Activated effector memory CD4-positive, alpha-beta T cell treated with anti-CD3 and anti-CD28 coated beads, Interleukin-2, amount 50 U/mL, for 16 hours (primary cell): ENCODE data around the gene EIF3F.
A peak's percentile ranks its signal among the peaks of the same experiment; 100 is the strongest.

Experiments used
- DNase-seq: peaks from one replicate; pipeline ENCODE4 v3.0.0-alpha.2; 2020

Gene EIF3F

DNA sequence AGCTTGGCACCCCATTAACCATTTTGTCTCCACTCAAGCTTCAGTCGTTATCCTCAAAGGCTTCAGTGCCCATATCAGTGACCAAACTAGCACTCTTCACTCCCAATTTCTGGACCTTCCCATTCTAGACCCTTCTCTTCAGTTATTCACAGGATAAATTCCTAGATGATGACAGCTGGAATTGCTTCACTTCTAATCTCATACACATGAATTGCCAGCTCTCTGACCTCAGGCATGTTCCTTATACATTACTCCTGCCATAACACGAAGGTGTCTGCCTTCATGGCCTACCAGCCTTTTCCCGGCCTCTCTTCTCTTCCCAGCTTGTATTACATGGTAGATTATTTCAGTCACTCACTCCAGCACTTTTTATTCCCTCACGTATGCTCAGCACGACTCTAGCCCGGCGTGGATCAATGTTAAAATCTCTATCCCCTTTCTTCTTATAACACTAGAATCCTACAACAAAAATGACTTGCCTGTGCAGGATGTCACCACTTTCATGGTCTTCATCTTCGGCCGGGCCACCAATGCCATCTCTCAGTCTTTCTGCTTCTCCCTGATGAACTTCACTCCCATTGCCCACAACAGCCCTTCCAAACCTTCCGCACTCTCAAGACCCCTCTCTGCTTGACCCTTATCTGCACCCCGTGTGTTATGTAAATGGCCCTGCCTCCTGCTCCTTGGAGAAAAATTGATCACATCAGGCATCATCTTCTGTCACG, 36.9 kb downstream of the EIF3F start:
- DNase-seq: no peak

DNA sequence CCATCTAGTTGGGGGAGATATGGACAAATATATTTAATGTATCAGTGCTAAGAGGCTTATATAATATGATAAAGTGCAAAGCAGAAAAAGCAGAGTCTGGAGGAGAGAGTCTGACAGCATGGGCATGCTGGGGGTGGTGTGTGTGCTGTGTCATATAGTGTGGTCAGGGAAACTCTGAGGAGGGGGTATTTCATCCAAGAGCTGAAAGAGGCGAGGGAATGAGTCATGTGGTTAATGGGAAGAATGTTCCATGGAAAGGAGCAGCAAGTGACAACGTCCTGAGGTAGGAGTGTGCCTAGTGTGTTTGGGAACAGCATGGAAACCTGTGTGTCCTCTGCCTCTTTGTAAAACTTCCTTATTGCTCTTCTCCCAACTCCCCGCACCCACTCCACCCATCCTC, 38.0 kb downstream of the EIF3F start:
- no peak for DNase-seq

DNA sequence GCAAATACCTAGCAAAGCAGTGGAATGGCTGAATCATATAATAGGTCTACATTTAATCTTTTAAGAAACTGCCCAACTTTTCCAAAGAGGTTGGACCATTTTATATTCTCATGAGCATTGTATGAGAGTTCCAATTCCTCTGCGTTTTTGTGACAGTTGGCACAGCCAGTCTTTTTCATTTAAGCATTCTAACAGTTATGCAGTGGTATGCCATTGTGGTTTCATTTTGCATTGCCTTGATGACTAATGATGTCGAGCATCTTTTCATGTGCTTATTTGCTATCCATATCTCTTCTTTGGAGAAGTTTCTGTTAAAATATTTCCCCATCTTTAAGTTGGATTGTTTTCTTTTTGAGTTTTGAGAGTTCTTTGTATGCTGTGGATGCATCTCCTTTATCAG, 38.7 kb downstream of the EIF3F start:
- DNase-seq: no peak

DNA sequence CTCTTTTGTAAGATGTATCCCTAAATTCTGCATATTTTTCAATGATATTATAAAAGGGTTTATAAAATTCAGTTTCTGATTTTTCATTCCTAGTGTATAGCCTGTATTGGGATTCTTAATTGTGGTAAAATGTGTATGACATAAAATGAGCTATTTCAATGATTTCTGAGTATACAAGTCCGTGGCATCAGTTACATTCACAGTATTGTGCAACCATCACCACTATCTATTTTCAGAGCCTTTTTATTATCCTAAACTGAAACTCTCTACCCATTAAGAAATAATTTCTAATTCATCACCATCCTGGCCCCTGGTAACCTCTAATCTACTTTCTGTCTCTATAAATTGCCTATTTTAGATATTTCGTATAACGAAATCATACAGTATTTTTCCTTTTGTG, 39.8 kb downstream of the EIF3F start:
- no peak for DNase-seq

DNA sequence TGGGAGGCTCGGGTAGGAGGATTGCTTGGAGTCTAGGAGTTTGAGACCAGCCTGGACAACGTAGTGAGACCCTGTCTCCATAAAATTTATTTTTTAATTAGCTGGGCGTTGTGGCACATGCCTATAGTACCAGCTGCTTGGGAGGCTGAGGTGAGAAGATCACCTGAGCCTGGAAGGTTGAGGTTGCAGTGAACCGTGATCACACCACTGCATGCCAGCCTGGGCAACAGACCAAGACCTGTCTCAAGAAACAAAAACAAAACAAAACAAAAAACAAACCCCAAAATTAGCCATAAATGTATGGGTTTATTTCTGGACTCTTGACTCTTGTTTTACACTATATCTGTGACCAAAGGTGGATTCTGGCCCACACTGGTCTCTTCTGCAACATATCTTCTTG, 41.6 kb downstream of the EIF3F start:
- DNase-seq: no peak

DNA sequence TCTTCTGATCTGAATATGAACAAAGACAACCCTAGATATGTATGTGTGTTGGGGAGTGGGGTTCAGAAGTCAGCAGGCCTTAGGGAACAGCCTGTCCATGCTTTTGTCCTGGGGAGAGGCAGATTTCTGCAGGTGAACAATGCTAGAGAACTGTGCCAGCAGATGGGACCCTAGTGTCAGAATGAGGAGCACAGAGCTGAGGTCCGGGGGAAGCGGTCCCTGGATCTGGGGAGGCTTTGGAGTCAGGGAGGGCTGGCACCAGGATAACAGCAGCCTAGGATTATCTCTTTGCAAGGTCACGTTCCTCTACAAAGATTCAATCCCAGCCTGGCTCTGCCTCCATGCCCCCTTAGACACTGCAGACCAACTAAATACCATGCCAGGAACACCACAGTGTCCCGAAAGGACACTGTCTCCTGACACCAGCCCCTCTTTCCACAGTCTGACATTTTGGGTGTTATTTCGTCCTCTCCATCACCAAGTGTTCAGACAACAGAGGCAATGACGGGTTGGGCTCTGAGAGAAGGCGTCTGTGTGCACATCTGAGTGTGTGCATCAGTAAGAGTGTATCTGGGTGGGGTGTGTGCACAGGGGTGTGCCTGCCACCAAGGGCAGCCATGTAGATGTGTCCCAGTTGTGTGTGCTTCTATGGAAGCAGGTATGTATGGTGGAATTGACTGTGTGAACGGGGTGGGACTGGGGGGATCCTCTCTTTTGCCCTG, 43.5 kb downstream of the EIF3F start:
- DNase-seq: no peak

DNA sequence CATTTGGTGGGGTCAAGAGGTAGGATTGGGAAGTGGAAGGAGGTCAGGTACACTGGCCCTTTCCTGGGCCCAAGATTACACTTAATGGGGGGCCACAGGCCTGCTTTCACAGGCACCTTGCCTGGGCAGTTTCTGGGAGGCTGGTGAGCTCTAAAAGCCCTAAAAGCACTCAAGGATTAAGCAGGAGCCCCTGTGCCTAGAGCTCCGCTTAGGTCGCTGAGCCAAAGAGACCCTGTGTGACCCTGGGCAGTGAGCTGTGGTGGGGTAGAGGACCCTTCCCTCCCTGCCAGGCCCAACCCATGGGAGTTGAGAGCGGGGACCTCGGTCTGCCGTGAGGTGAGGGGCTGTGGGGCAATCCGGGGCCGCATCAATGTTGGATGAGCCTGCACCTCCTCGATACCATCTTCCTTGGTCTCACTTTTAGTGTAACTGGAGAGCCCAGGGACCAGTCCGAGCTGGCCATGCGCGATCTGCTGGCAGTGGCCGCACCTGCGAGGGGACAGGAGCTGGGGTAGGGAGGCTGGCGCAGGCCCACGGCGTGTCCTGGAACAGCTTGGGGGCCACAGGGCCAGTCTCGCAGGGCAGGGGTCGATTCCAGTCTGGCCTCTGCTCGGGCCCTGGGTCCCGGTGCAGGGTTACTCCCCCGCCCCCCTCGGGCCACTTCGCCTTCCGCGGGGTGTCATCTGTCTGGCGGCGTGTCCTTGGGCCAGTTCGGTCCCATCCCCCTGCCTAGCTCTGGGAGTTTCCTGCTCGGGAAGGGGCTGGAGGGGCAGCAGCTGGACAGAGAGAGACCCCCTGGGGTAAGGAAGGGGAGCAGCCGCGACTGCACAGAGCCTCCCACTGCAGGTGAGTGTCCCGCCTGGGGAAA, 44.3 kb downstream of the EIF3F start:
- no peak for DNase-seq

DNA sequence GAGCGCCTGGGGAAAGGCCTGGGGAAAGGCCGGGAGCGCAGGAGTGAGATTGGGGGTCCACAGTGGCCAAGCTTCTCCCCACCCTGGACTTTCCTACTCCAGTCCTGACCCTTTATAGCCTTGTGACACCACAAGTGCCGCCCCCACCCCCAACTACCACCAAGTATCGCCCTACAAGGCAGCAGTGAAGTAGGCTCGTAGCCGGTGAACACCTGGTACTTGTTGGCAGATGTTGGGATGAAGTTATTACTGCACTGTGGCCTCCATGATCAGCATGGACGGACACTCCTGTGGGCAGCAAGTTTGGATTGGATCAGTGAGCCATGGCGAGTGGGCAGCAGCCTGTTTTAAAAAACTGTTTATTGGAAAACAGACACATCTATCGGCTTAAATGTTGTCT, 45.0 kb downstream of the EIF3F start:
- DNase-seq: no peak

DNA sequence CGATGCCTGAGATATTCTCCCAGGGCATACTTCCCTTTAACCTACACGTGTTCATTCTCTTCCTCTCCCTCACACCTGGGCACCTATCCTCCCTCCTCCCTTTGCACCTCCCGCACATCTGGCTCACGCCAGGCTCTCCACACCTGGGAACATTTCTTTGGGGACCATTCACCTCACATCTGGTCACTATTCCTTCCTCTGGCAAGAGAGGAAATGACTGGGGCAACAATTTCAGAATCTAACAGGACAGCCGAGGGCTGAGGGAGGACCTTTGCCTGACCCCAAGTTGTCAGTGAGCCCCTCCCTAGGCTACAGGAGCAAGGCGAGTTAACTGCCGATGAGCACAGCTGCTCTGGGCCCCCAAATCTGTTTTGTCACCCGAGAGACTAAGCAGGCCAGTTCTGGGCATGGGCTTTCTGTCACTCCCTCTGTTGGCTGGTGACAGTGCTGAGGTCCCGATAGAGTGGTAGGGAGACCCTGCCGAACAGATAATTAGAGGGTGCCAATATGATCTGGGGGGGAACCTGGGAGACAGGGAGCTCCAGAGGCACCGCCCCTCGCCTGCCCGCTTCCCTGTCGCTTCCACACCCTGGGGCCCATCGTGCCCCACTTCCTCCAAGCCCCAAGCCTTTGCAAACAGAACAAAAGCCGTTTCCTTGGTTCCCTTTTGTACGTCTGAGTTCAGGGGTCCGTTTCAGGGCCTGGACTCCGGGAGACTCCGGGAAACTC, 45.6 kb downstream of the EIF3F start:
- DNase-seq: no peak

DNA sequence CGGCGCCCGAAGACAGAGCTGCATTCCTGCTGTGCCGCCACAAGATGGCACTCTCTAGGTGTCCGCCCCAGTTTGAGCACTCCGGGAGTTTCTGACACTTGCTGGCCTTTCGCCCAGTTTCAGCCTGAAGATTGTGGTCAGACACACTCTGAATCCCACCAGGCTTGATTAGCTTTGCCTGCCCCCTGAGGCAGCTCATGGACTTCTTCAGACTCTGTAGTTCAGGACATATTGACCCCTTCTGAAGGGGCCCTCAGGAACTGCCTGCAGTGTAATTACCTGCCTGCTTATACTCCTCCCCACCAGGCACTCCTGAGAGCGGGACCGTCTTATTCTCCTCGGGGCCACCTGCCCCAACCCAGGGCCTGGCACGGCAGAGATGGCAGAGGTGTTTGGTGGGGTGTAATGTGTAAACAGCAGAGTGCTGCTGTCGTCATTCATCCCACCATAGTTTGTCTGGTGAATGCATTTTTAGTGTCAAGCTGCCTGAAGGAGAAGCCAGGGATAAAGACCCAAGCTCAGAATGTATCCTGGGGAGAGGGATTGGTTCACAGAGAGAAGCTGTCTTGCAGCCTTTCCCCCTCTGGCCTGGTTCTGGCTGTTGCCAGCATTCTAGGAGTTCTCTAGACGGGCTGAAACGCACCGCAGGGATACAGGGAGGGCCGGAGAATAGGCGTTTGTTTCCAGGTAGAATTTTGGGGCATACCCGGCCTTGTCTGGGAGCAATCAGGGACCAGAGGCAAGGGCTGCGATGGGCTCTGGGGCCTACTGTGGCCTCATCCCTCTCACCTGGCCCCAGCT, 46.4 kb downstream of the EIF3F start:
- peak; percentile 84 for DNase-seq

DNA sequence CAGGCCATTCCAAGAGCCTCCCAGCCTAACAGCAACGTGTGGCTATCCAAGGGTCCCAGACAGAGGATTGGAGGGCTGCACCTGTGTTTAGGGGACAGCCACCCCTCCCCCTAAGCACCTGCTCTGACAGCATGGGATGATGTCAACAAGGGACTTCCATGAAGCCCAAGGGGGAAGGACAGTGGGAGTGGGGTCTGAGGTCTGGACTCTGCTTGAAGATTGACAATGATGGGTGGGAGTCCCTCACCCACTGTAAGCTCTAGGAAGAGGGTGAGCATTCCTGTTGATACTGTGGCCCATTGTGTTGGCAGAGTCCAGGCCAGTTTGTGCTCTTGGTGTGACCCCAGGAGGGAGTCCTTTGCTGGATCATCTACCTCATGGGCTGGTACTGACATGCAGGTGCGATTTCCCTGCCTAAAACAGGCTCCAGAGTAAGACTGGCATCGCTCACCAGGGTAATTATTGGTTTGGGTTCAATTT, 47.0 kb downstream of the EIF3F start:
- DNase-seq: no peak

DNA sequence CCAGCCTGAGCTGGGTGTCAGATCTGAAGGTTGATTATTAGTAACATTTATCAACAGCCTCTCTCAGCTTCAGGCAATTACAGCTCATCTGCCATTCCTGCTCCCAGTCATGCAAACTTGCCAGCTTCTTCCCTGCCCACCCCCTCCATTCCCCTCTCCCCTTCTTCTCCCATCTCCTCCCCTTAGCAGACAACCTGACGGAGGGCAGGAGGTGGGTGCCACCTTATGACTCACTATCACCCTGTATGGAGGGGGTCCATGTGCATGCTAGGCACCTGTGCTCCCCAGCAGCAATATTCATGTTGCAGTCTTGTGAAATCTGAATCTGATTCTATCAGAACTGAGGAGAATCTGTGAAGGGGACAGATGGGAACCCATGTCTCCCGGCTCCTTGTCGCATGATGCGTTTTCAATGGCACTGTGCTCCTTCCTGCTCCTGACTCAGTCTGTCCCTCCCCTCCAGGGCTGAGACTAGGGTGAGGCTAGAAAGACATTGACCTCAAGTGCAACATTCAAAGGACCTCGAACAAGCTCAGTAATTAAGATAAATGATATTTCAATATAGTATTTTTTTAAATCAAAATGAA, 47.6 kb downstream of the EIF3F start:
- no peak for DNase-seq

DNA sequence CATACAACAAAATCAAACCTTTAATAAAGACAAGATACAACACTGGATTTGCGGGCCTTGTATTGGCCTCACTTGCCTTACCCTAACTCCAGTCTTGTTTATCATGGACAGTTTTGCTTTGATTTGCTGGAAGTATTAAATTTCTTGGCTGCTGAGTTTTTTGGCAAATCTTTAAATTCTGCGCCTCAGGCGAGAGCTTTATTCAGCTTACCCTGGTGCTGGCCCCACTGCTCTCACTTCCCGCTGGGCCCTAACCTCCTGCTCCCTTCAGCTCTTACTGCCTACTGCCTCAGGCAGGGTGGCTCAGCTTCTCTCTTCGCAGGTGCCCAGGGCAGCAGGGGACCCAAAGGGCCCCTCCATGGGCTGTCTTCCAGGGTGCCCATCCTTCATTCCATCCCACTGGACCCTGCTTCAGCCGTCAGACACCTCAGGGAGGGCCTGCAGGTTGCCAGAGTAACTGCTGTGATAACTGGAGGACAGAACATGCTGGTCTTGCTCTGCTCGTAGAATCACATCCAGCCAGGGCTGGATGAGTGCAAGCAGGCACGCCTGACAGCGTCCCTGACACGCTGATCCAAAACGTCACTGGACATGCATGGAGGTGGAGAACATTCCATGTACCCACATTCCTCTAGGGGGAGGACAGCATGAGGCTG, 48.2 kb downstream of the EIF3F start:
- DNase-seq: no peak

DNA sequence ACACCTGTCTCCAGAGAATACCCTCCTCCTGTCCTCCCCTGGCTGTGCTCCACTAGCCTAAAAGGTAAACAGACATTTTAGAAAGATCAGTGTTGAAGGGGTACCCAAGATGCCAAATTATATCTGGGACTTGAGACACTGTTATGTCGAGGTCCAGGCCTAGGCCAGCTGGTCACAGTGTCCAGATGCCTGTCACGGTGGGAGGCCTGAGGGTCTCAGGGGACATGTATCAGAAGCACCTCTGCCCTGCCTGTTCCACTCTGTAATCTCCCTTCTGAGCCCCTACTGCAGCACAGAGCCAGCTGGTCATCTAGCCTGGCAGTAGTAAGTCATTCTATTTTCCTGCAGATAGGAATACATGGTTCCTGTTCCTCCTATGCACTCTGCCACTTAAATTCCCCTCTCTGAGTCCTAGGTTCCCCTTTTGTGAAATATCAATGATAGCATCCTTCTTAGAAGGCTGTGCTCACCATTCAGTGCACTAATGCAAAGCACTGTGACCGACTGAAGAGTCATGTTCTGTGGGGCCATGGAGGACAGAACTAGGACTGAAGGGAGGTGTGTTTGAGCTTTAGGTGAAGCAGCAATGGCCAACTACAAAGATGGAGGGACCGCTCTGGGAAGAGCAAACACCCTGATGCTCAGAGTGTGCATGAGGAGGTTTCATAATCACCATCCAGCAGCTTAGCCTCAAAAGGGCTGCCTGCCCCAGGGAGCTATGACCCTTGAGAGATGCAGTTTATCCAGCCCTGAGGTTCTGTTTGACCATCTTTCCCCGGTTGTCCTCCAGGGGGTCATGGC, 49.1 kb downstream of the EIF3F start:
- DNase-seq: no peak

DNA sequence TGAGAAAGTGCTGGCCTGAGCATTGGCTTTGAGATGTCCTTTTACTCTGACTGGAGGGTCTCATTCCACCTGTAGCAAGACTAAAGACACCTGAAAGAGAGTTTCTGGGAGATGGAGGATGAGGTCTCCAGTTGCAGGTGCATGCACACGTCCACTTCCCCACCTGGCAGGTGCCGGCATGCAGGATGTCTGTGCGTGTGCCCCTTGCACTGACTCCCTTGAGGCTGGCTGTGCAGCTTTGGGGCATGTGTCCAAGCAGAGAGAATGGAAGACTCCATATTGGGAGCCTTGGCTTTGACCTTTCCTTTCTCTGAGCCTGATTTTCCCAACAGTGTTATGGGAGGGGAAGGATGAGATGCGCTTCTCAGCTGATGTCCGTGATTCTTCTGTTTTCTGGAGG, 49.8 kb downstream of the EIF3F start:
- no peak for DNase-seq

DNA sequence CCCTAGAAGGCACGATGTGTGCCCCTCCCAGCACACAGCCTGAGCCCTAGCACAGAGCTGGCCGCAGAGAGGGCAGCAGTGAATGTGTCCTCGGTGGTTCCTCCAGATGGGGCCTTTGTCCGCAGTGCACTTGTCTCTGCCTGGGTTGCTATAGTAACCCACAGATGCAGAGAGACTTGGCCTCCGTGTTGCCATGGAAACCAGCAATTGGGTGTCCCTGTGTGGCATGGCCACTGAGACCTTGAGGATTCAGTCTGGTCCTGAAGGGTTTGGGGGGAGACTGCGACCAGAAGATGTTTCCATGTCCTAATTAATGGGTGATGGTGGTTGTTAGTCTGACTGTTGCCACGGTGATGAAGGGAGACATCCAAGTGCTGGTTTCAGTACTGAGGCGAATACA, 51.3 kb downstream of the EIF3F start:
- DNase-seq: no peak

DNA sequence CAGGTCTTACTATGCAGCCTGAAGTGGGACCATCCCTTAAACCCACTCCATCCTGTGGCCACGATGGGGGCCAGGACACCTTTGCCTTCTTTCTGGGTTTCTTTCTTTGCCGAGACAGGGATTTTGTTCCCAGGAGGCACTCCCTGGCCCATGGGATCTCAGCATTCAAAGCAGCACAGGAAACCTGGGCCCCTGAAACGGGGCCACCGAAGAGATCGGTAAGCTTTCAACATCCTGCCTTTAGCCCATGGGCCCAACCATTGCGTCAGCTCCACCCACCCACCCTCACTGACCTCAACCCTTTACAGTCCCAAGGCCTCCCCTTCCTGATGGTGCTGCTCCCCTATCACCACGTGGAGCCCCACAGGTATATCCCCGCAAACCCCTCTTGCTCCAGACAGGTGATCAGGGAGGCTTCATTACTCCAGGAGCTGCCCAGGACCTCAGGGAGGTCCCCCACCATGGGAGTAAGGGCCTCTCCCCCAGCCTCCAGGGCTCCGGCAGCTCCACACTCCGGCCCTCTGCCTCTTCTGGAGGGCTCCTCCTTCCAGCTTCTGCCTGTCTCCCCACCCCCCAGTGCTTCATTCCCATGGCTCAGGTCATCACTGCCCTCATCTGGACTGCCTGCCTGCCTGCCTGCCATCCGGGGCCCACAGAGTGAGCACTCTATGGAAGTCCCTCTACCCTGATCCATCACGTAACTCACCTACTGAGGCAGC, 51.8 kb downstream of the EIF3F start:
- no peak for DNase-seq

DNA sequence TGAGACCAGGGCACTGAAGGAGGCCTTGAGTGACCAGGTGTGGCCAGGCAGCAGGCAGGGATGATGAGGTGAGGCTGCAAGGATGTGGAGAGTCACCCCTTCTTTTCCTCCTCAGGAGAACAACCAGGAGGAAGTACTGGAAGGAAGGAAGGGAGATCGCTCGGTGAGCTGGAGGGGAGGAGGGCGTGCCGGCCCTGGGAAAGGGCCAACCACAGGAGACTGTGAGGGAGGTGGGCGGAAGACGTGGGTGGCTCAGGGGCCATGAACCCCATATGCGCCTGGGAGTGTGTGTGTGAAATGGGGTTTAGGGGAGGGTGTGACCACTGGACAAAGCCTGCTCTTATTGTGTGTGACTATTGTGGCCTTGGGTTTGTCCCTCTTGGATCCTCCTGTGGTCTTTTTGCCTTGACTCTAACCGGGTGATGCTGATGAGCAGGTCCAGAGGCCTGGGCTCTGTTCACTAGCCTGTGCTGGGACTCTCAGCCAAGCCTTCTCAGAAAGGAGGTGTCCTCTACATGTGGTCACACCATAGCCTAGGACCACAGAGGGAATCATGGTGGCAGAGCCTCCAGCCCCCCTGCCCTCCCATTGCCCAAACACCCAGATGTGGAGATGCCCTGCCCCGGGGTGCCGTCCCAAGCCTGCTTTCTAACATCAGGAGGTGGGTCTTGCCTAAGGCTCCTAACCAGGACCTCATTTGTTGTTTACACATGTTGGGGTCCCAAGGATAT, 52.6 kb downstream of the EIF3F start:
- DNase-seq: peak; percentile 41
